ENCODE data around the gene SREBF2. TPM values are rescaled to one million over a fixed set of nuclear protein-coding genes. Genes with fewer than 3 reads are reported as not detected.

The SREBF2 gene
- total RNA-seq, 2 donors from 2014 or later: 159 to 192 TPM

- H3K9ac ChIP-seq (ENCODE audit: low read depth in 2 of 2, low read length in 2 of 2): no peak overlapping the region
Measured at GRCh38 chr22:41902016-41902415, 69.1 kb downstream of the SREBF2 start.

GRCh38 chr22:41902932-41903421 lies 70.1 kb downstream of the SREBF2 start:
- TF ChIP-seq CTCF (IDR thresholded peaks at IDR 0.05): no peak
- Histone ChIP-seq H3K36me3 (peaks cover 16% of the 10 kb centered on the region), H3K27me3 (no peaks in the 10 kb centered on the region), H3K9me3 (no peaks in the 10 kb centered on the region), H3K4me1 (no peaks in the 10 kb centered on the region), H3K9ac (ENCODE audit: low read depth in 2 of 2, low read length in 2 of 2) (no peak overlapping the region), H3K27ac (no peak overlapping the region), H3K4me3 (no peak overlapping the region)
- no peak for DNase-seq
- intact Hi-C loops (cut with DNase I): no loop called here

More at GRCh38 chr22:41902016-41902415, 69.1 kb downstream of the SREBF2 start:
- H3K9me3 ChIP-seq: no peaks in the 10 kb centered on the region
- DNase-seq: no peak
- peaks cover 18% of the 10 kb centered on the region for H3K36me3 ChIP-seq
- H3K27ac ChIP-seq: no peak overlapping the region
- intact Hi-C loops (cut with DNase I): no loop called here
- no peak overlapping the region for H3K4me3 ChIP-seq
- no peaks in the 10 kb centered on the region for H3K27me3 ChIP-seq
- H3K4me1 ChIP-seq: no peaks in the 10 kb centered on the region
- no peak for TF ChIP-seq CTCF (IDR thresholded peaks at IDR 0.05)

- Histone ChIP-seq H3K27me3 (peaks cover 8% of the 10 kb centered on the region), H3K27ac (no peak overlapping the region), H3K9me3 (no peaks in the 10 kb centered on the region), H3K4me3 (no peak overlapping the region), H3K36me3 (peaks cover 7% of the 10 kb centered on the region), H3K4me1 (no peaks in the 10 kb centered on the region), H3K9ac (ENCODE audit: low read depth in 2 of 2, low read length in 2 of 2) (no peak overlapping the region)
- no peak for TF ChIP-seq CTCF (IDR thresholded peaks at IDR 0.05)
- intact Hi-C loops (cut with DNase I): no loop called here
- no peak for DNase-seq
Measured at GRCh38 chr22:41904450-41905410, 71.8 kb downstream of the SREBF2 start.

GRCh38 chr22:41905411-41906202 lies 72.7 kb downstream of the SREBF2 start:
- Histone ChIP-seq H3K27ac (no peak overlapping the region), H3K4me3 (no peak overlapping the region), H3K36me3 (peaks cover under 1% of the 10 kb centered on the region), H3K27me3 (peaks cover 16% of the 10 kb centered on the region), H3K9ac (ENCODE audit: low read depth in 2 of 2, low read length in 2 of 2) (no peak overlapping the region), H3K4me1 (peaks cover 3% of the 10 kb centered on the region), H3K9me3 (no peaks in the 10 kb centered on the region)
- DNase-seq: no peak
- no peak for TF ChIP-seq CTCF (IDR thresholded peaks at IDR 0.05)
- intact Hi-C loops (cut with DNase I): no loop called here

- H3K36me3 ChIP-seq: no peaks in the 10 kb centered on the region
- H3K9me3 ChIP-seq: no peaks in the 10 kb centered on the region
- no peak overlapping the region for H3K9ac ChIP-seq (ENCODE audit: low read depth in 2 of 2, low read length in 2 of 2)
- peaks cover 29% of the 10 kb centered on the region for H3K27me3 ChIP-seq
- intact Hi-C loops (cut with DNase I): no loop called here
- TF ChIP-seq CTCF (IDR thresholded peaks at IDR 0.05): no peak
- peaks cover 9% of the 10 kb centered on the region for H3K4me1 ChIP-seq
- no peak overlapping the region for H3K27ac ChIP-seq
- H3K4me3 ChIP-seq: no peak overlapping the region
- no peak for DNase-seq
Measured at GRCh38 chr22:41906822-41907221, 73.9 kb downstream of the SREBF2 start.

Measured in colonic mucosa (tissue), 4 donors.